ENCODE data around the gene TAS2R31. TPM values are rescaled to one million over a fixed set of nuclear protein-coding genes. Genes with fewer than 3 reads are reported as not detected.

Gene TAS2R31
- total and polyA plus RNA-seq, 2 of the 4 experiments (the other 2 are of a cell fraction), result 0.24 to 4.3 TPM

GRCh38 chr12:11016937-11017336 is 14.3 kb downstream of the TAS2R31 start:
- Histone ChIP-seq H2BK5ac (ENCODE audit: low read depth, low read length, poor library complexity, severe bottlenecking) (no peak overlapping the region), H3K4me1 (ENCODE audit: control insufficient read depth, insufficient read depth, low read length) (no peaks in the 10 kb centered on the region; the same call in 1 of the 2 replicates), H3K4me2 (ENCODE audit: low read depth, low read length) (no peak overlapping the region), H2BK15ac (ENCODE audit: low read depth, low read length) (no peak overlapping the region), H2BK120ac (ENCODE audit: low read depth, low read length) (no peak overlapping the region), H2AK9ac (replicated peaks; ENCODE audit: low read depth, low read length, poor library complexity) (no peak overlapping the region), H3K23ac (ENCODE audit: low read depth, low read length) (no peak overlapping the region), H3K27ac (ENCODE audit: insufficient read depth, low read length) (no peak overlapping the region), H4K8ac (ENCODE audit: low read depth in 2 of 2, low read length in 2 of 2) (no peak overlapping the region), H3K36me3 (ENCODE audit: control insufficient read depth, insufficient read depth, low read length) (no peaks in the 10 kb centered on the region), H3K4ac (ENCODE audit: low read depth, low read length) (no peak overlapping the region), H4K91ac (ENCODE audit: insufficient read depth, low read depth, low read length) (no peak overlapping the region), H4K5ac (ENCODE audit: low read depth, low read length) (no peak overlapping the region), H3K18ac (ENCODE audit: low read depth, low read length) (no peak overlapping the region), H3K27me3 (ENCODE audit: control insufficient read depth, insufficient read depth, low read length) (no peaks in the 10 kb centered on the region), H2AFZ (replicated peaks; ENCODE audit: low read length, poor library complexity) (no peak overlapping the region), H3K4me3 (ENCODE audit: insufficient read depth, low read depth, low read length) (no peak overlapping the region), H3K9ac (ENCODE audit: low read depth, low read length) (no peak overlapping the region), H2BK20ac (ENCODE audit: low read depth, low read length) (no peak overlapping the region), H3K14ac (replicated peaks; ENCODE audit: low read depth, low read length) (no peak overlapping the region), H4K20me1 (ENCODE audit: insufficient read depth, low read length) (no peaks in the 10 kb centered on the region), H3K9me3 (ENCODE audit: control insufficient read depth, insufficient read depth, low read length) (no peaks in the 10 kb centered on the region), H2AK5ac (ENCODE audit: low read depth, low read length) (no peak overlapping the region), H3K56ac (ENCODE audit: extremely low read depth, insufficient read depth, low read length) (no peak overlapping the region), H3K79me1 (ENCODE audit: low read depth in 1 of 2, low read length in 2 of 2) (peaks cover 3 to 12% of the 10 kb centered on the region in 2 experiments; a peak in 2 of 4 replicates), H3K9me1 (ENCODE audit: insufficient read depth, low read length) (no peaks in the 10 kb centered on the region; the same call in 1 of the 2 replicates)
- TF ChIP-seq CTCF (conservative IDR thresholded peaks at IDR 0.05; ENCODE audit: low read depth, low read length) (no peak), CHD1 (IDR thresholded peaks at IDR 0.05; ENCODE audit: low read depth, low read length) (no peak), RFX5 (IDR thresholded peaks at IDR 0.05; ENCODE audit: low read depth, low read length) (no peak), POLR2A (IDR thresholded peaks at IDR 0.05; ENCODE audit: low read depth, low read length) (no peak), MAZ (IDR thresholded peaks at IDR 0.05; ENCODE audit: borderline replicate concordance, low read depth, low read length) (no peak)
- dilution Hi-C loops (cut with HindIII; ENCODE audit: low sequenced_read_pairs, unreplicated experiment), result no loop called here
- intact Hi-C loops (cut with micrococcal nuclease), result loop anchor here (1.0 kb wide), 1 partner anchor 55 kb away; no protein-coding TSS in a partner anchor
- DNase-seq, result no peak
- ChIA-PET CTCF (no interaction called here), POLR2A (ENCODE audit: unreplicated experiment) (no interaction called here)
- no peak for ATAC-seq (ENCODE audit: low read depth)
- WGBS, 2 experiments (ENCODE audit: extremely low coverage in 2 of 2, insufficient read length in 1 of 2), result no CpG with 5 or more reads among the region's 1 CpG
- no TSS peak for BruUV-seq (replicated peaks)
- in situ Hi-C loops (cut with MboI; ENCODE audit: low sequenced_read_pairs), result no loop called here
